Inflammatory macrophage treated with lipopolysaccharide for 4 hours (primary cell): ENCODE measurements around the gene PRC1.

ENCODE experiments used
- DNase-seq: peaks from one replicate; pipeline ENCODE4 v3.0.0-alpha.2; 2020

PRC1 gene

DNA sequence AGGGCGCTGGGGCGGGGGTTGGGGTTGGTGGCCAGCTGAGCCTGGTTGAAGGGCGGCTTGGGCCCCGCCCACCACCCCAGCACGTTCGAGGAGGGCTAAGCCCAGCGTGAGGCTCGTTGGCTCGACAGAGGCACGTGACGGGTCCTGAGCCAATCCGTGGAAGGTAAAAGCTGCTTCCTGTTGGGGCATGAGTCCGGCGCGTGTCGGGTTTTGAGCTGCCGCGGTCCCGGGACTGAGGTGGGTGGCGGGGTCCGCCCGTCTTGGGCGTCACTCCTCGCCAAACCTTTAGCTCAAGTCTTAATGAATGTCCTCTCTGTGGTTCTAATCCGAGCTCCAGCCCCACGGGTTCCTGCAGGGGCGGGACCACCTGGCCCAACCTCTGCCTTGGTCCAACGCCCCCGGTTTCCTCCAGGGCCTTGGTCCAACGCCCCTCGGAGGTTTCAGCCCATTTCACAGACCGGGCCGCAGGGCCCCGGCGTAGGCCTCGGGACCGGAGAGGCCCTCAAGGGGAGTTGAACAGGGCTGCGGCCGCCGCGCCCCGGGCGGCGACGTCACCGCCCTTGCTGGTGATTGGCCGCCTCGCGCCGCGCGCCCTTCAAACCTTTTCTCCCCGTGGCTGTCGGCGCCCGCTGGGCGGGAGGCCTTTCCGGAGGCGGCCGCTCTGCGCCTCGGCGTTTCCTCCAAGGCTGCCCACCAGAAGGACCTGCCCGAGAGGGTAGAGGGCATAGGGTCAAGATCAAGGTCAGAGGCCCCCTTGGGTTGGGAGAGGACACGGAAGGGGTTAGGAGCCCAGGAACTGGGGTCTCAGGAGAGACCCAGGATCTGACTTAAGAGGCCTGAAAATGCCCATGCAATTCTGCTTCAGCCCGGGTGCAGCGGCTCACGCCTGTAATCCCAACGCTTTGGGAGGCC is 39.4 kb downstream of the PRC1 start, which contains the start of gene RCCD1:
RCCD1 (plus strand) TSS at position 173 of the 912 bp plus-strand sequence. CDS start 1,851 bp downstream, outside the sequence.
- peak; percentile 96 for DNase-seq

DNA sequence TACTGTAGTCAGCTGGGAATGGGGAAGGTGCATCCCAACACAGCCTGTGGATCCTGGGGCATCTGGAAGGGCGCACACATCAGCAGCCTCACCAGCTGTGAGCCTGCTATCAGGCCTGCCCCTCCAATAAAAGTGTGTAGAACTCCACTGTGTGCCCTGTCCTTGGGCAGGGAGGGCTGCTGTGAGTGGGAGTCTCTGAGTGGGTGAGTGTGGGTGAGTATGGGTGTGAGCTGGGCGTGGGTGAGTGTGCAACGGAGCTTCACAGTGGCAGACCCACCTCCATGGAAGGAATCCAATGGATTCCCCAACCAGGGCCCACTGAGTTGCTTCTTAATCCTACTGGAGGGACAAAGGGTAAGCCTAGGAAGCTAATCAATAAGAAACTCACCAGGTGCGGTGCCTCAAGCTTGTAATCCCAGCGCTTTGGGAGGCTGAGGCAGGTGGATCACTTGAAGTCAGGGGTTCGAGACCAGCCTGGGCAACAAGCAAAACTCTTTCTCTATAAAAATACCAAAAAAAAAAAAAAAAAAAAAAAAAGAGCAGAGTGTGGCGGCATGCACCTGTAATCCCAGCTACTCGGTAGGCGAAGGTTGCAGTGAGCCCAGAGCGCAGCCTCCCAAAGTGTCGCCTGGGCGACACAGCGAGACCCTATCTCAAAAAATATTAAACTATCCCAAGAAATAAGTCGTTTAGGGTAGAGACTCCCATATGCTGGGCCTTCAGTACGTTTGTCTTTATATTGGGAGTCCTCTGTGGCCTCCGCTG is 40.2 kb downstream of the PRC1 start:
- no peak for DNase-seq

DNA sequence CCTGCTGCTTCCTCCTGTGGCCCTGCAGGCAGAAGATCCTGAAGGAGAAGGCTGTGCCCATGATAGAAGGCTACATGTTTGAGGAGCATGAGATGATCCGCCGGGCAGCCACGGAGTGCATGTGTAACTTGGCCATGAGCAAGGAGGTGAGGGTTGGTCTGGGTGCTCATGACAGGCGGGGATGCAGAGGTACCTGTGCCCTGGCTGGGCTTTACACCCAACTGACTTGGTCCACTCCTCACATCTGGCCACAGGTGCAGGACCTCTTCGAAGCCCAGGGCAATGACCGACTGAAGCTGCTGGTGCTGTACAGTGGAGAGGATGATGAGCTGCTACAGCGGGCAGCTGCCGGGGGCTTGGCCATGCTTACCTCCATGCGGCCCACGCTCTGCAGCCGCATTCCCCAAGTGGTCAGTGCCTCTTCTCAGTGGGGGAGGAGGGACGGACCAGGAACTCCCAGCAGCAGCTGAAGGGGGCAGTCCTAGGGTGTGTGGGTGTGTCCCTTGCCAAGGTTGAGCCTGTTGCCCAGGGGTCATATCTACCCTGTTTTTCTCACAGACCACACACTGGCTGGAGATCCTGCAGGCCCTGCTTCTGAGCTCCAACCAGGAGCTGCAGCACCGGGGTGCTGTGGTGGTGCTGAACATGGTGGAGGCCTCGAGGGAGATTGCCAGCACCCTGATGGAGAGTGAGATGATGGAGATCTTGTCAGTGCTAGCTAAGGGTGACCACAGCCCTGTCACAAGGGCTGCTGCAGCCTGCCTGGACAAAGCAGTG is 41.2 kb downstream of the PRC1 start:
- DNase-seq: no peak

DNA sequence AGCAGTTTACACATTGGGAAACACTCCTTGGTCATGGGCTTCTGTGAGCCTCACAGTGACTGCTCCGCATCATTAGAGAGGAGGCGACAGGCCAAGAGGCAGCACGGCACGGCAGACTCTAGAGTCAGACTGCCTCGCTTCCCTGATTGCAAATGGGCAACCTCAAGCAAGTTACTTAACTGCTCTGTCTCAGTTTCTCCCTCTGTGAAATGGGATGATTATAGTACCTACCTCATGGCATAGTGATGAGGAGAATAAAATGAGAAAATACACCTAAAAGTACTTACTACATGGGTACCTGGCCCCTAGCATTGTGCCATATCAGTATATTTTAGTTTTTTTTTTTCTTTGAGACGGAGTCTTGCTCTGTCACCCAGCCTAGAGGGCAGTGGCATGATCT is 43.7 kb downstream of the PRC1 start:
- no peak for DNase-seq

DNA sequence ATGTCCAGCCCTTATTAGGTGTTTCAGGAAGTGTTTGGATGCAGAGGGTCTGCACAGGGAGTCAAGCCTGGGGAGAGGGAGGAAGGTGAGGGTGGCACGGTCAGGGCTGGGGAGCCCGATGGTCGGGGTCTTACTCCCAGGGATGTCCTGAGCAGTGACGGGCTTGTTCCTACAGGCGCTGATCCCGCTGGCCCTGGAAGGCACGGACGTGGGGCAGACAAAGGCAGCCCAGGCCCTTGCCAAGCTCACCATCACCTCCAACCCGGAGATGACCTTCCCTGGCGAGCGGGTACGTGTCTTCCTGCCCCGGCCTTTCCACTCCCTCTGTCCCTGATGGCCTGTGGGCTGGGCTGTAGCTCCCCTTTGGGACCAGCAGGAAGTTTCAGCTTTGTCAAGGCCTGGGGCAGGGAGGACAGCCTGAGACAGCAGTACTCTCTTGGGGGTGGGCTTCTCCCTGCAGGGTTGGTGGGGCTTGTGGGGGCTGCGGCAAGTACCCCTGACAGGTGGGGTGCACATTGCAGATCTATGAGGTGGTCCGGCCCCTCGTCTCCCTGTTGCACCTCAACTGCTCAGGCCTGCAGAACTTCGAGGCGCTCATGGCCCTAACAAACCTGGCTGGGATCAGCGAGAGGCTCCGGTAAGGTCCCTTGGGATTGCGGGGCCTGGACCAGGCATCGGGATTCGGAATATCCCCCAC is 44.2 kb downstream of the PRC1 start:
- no peak for DNase-seq

DNA sequence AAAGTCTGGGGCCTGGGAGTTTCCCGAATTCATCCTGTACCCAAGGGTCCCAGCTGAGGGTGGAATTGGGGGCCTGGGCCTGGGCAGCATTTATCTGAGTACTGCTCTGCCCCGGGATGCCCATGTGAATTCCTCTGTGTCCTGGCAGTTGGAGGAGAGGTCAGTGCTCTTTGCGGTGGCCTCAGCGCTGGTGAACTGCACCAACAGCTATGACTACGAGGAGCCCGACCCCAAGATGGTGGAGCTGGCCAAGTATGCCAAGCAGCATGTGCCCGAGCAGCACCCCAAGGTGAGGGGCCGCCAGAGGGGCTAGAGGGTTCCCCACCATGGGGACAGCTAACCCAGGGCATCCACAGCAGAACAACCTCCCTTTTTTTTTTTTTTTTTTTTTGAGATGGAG is 45.8 kb downstream of the PRC1 start:
- no peak for DNase-seq

DNA sequence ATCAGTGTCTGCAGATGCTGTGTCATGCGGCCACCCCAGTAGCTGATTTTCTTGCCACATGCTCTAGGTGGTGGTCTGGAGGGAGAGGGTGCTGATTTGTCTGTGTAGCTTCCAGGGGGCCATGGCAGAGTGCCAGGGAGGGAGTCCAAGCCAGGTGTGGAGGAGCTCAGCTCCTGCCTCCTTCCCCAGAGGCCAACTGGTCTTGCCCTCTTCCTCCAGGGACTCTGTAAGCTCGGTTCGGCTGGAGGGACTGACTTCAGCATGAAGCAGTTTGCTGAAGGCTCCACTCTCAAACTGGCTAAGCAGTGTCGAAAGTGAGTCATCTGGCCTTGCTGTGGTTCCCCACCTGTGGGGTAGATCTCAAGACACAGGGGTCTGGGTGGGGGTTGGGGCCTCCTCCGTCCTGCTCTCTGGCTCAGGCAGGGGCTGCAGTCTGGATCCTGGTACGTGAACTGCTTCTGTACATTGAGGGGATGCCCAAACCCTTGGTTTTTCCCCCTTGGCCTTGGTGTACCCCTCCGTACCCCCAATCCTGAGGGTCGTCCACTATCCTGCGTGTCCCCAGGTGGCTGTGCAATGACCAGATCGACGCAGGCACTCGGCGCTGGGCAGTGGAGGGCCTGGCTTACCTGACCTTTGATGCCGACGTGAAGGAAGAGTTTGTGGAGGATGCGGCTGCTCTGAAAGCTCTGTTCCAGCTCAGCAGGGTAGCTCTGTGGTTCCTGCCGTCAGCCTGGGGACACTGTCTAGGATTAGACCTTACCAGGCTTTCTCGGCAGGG is 46.6 kb downstream of the PRC1 start:
- no peak for DNase-seq

DNA sequence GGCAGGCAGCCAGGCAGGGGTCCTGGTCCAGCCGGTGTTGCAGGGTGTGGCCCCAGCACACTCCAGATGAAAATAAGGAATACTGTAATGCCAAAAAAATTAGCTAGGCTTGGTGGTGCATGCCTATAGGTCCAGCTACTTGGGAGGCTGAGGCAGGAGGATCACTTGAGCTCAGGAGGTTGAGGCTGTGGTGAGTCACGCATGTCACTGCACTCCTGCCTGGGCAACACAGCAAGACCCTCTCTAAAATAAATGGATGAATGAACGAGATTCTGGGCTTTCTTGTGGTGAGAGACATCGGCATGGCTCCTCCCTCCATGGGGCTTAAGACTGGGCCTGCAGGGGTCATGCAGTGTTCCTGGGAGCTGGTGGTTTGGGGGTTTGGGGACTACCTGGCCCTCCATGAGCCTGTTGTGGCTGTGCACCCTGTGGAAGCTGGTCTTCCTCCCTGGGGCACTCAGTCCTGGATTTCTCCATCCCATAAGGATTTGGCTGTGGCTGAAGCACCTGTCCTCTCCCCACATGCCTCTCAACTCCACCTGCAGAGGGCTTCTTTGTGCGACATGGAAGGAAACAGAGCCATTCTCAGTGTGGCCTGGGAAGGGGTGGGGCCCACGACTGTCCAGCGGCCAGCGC is 47.3 kb downstream of the PRC1 start:
- DNase-seq: no peak

DNA sequence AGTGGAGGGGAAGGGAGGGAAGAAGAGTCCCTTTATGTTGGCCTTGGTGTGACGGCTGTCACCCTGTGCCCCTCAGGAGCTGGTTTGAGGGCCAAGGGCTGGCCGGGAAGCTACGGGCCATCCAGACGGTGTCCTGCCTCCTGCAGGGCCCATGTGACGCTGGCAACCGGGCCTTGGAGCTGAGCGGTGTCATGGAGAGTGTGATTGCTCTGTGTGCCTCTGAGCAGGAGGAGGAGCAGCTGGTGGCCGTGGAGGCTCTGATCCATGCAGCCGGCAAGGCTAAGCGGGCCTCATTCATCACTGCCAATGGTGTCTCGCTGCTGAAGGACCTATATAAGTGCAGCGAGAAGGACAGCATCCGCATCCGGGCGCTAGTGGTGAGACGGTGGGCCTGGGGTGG is 47.8 kb downstream of the PRC1 start:
- no peak for DNase-seq

DNA sequence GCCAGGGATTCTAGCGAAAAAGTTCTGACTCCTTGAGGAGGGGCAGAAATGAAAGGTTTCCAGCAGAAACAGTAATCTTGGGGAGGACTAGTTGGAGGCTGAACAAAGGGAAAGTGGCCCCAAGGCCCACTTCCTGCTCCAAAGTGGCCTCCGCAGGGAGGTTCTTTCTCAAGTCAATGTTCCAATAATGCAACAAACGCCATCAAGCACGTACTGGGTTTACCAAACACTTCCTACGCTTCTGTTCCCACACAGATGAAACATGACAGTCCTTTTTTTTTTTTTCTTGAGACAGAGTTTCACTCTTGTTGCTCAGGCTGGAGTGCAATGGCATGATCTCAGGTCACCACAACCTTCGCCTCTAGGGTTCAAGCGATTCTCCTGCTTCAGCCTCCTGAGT is 49.2 kb downstream of the PRC1 start:
- peak; percentile 84 for DNase-seq

DNA sequence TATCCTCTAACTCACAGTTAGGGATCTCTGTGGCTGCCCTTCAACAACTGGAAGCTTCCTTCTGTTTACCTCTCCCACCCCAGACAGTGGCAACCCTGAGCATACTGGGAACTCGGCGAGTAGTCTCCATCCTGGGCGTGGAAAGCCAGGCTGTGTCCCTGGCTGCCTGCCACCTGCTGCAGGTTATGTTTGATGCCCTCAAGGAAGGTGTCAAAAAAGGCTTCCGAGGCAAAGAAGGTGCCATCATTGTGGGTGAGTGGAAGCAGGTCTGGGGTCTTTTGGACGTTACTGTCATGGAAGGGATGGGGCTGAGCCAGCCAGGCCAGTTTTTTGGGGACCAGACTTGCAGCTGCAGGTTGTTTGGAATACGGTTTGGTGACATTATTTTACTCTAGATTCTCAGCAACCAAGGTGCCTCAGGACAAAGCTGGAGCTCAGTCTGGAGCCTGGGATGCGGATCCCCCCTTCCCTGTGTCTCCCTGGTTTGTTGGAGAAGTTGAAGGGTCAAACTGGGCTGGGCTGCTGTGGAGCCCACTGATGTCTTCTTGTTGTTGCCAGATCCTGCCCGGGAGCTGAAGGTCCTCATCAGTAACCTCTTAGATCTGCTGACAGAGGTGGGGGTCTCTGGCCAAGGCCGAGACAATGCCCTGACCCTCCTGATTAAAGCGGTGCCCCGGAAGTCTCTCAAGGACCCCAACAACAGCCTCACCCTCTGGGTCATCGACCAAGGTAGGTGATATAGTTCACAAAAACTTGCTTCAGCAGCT is 51.8 kb downstream of the PRC1 start:
- no peak for DNase-seq

DNA sequence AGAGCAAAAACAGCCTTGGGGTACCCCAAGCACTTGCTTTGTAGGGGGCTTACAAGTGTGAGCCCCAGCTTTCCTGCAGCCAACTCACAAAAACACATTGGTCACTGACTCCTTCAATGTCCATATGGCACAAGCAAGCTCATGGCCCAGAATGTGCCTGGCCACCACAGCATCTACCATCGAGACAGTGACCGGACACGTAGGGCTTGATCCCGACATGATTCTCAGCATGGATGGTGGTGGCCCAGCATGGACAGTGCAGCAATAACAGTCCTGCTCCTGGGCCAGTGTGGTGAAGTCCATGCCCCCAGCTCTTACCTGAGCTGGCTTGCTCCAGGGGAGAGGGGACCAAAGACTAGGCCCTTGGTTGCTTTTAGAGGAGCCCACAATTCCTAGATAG is 53.3 kb downstream of the PRC1 start:
- DNase-seq: no peak

DNA sequence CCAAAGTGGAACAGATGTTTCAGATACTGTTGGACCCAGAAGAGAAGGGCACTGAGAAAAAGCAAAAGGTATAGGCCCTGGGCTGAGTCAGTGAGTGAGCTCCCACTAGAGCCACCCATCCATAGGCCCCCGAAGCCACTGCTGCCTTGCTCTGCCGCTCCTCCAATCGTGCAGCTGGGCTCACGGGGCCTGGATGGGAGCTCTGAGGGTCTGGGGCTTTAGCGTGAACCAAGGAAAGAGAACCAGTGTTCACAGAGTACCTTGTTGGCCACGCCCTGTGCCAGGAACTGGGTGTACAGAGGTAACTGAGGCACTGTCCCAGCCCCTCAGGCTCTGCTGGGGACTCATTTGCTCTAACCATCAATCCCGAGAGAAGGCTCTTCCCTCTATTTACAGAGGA is 54.6 kb downstream of the PRC1 start:
- no peak for DNase-seq

DNA sequence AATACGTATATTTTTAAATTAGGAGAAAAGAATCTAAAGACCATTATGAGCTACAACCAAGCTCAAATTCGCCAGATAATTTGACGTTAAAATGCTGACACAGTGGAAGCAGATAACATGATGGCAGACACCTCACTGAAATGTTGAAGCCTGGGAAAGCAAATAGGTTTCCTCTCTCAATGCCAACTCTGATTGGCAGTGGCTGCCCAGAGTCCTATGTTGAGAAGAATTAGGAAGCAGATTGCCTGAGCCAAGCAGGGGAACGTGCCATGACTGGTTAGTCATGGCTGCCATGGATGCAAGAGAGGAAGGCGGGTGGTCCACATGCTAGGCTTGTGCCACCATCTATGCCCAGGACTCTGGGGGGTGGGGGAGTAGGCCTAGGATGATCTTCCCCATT is 56.1 kb downstream of the PRC1 start:
- DNase-seq: no peak

DNA sequence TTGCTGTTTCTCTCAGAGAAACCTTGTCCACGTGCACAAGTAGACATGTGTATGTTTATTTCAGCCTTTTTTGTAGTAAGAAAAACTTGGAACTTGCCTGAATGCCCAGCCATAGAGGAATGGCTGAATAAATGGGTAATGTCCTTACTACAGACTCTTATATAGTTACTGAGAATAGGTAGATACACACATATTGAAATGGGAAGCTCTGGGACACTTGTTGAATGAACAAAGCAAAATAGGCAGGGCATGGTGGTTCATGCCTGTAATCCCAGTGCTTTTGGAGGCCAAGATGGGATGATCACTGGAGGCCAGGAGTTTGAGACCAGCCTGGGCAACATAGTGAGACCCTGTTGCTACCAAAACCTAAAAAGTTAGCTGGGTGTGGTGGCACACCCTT is 57.5 kb downstream of the PRC1 start:
- no peak for DNase-seq

DNA sequence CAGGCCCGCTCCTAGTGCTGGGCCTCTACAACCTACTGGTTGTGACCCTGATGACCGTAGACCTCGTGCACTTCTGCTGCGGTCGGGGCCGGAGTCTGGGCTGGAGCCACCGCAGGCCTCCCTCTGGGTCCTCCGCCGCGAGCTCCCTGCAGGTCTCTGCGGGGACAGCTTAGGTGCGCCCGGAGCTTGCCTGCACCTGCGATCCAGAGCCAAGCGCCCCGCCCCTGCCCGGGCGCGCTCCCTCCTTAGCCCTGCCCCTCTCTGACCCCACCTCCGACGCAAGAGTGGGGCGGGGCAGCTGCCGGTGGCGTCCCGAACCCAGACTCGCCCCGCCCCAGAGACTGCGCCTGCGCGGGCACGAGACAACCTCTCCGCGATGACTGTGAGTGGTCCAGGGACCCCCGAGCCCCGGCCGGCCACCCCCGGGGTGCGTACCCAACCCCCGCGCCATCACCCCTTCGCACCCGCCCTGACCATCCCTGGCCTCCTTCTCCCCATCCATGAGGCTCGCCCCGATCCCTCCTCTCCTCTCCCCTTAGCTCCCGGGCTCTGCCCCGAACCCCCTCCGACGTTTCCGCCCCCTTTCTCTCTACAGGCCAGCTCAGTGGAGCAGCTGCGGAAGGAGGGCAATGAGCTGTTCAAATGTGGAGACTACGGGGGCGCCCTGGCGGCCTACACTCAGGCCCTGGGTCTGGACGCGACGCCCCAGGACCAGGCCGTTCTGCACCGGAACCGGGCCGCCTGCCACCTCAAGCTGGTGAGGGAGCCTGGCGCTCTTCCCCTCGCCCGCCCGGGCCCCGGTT is 59.2 kb downstream of the PRC1 start, which contains the start of gene UNC45A:
UNC45A (plus strand) TSS at position 337 of the 803 bp plus-strand sequence; CDS start at position 377, 40 bp downstream.
- peak; percentile 86 for DNase-seq

DNA sequence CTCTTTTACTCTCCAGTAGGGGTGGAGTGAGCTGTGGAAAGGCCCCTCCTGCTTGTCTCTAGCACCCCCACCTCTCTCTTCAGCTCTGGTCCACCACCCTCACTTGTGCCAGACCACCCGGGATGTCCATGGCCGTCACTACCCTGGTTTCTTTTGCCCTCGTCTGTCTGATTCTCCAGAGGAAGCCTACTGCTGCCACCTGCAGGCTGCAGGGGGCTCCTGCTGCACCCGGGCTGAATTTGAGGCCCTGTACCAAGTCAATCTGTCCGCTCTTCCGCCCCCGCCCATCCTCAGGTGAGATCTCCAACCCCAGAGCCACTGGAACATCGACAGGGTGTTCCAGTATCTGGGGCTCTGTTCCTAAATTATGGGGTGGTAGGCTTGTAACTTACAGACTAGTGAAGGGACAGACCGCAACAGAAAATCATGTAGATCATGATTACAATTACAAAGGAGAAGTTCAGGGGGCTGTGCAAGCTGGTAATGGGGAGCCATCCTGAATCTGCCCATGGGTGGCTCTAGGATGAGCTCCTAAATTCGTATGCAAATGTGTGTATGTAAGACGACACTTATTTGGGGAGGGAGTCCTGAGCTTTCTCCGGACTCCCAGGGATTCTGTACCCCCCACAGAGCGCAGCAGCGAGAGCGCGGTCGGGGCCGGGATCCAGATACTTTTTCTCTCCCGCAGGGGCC is 59.9 kb downstream of the PRC1 start:
- peak; percentile 82 for DNase-seq

DNA sequence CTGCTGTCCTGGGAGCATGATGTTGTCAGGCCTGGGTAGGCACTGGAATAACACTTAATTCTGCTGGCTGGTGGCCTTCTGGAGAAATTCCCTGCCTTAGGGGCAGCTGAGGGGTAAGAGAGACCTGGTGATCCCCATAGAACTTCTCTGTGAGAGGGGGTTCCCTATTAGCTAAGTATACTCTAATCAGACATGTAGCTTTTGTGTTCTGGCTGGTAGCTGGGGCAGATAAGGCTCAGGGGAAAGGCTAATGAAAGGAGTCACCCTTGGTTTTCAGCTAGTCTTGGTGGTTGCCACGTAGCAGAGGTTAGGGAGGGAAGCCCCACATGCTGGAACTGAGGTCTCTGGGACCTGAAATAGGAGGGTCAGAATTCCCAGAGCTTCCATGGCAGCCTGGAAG is 61.0 kb downstream of the PRC1 start:
- DNase-seq: no peak

DNA sequence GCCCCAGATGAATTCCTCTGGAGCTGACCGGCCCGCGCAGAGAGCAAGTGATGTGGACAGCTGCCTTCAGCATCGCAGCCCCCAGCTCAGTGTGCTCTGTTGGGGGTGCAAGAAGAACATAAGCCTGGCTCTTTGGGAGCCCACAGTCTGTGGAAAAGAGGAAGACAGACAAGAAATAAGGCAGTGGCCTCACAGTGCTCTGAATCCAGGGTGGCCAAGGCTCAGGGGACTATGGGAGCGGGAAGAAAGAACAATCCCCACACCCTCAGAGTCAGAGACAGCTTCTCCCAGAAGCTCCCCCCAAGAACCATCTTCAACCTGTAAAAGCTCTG is 61.7 kb downstream of the PRC1 start:
- DNase-seq: no peak
